Measurements from ENCODE around the gene TAS2R50.

DNA sequence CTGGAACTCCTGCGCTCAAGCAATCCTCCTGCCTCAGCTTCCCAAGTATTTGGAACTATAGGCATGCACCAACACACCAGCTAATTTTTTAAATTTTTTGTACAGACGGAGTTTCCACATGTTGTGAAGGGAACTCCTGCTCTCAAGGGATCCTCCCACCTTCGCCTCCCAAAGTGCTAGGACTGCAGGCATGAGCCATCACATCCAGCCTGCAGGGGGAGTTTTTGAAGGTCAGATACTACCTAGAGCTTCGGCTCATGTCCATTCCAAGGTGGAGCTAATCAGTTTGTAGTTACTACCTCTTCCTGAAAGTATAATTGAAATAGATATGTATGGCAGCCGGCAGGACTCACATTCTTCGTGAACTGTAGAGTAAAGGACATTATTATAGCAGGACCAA, 39.4 kb upstream of the TAS2R50 start:
- TF ChIP-seq POLR2A (IDR thresholded peaks at IDR 0.05; ENCODE audit: low read depth, low read length) (no peak), POLR2AphosphoS5 (IDR thresholded peaks at IDR 0.05; ENCODE audit: low read depth, low read length) (no peak), TAF1 (IDR thresholded peaks at IDR 0.05; ENCODE audit: low read depth, low read length) (no peak)

Data from GM12891 (cell line).